Measurements from ENCODE around the gene LMBR1. TPM values are rescaled to one million over a fixed set of nuclear protein-coding genes. Genes with fewer than 3 reads are reported as not detected.

LMBR1 gene
- total and polyA plus RNA-seq, 2 donors (not counting 1 experiment from before 2014, with no cell fraction given), result 30.8 to 41.6 TPM

DNA sequence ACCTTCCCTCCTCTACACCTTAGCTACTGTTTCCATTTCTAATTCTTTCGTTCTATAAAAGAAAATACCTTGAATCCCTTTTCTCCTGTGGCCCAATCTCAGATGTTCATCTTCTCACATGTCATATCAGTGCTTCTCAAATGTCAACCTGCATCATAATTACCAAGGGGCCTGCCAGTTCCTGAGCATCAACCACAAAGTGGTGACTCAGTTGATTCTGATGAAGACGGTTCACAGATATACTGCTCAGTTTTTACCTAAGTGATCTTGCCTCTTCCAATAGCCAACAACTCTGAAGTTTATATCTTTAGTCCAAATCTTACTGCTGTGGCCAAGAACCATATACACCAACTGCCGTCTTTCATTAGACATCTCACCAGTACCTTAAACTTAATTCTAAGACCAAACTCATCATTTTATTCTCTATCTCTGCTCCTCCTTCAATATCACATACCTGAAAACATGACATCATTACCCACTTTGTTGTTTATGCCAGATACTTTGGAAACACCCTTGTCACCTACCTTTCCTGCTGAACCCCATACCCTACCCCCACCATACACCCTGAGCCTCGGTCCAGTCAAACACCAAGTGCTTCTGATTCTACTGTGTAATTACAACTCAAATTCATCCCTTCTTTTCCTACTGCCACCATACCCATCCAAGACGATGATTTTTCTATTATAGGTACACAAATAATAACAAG, 115.5 kb downstream of the LMBR1 start:
- Histone ChIP-seq H3K9me3 (ENCODE audit: control insufficient read depth, insufficient read depth, low read depth, low read length) (no peaks in the 10 kb centered on the region), H3K79me2 (ENCODE audit: control insufficient read depth, insufficient read depth, low read length) (no peaks in the 10 kb centered on the region), H3K9ac (ENCODE audit: insufficient read depth, low read length) (no peak overlapping the region), H3K4me2 (ENCODE audit: extremely low read depth, insufficient read depth, low read length) (no peak overlapping the region), H3K4me3 (replicated peaks in 1 of 4; ENCODE audit: control extremely low read depth in 1 of 4, insufficient read depth in 1 of 4, low read depth in 3 of 4, low read length in 4 of 4) (no peak overlapping the region), H3K36me3 (ENCODE audit: control insufficient read depth, insufficient read depth, low read length) (no peaks in the 10 kb centered on the region), H3K4me1 (ENCODE audit: control insufficient read depth, extremely low read depth, insufficient read depth, low read length) (no peaks in the 10 kb centered on the region), H3K27ac (ENCODE audit: insufficient read depth, low read length) (no peak overlapping the region), H2AFZ (ENCODE audit: low read length) (no peak overlapping the region), H3K27me3 (ENCODE audit: control insufficient read depth, insufficient read depth, low read length) (no peaks in the 10 kb centered on the region), H4K20me1 (ENCODE audit: control insufficient read depth, extremely low read depth, insufficient read depth, low read length) (no peaks in the 10 kb centered on the region)
- no peak for TF ChIP-seq EZH2 (IDR thresholded peaks at IDR 0.05; ENCODE audit: low read length, missing control alignments)
- TF ChIP-seq, protein P1, sequence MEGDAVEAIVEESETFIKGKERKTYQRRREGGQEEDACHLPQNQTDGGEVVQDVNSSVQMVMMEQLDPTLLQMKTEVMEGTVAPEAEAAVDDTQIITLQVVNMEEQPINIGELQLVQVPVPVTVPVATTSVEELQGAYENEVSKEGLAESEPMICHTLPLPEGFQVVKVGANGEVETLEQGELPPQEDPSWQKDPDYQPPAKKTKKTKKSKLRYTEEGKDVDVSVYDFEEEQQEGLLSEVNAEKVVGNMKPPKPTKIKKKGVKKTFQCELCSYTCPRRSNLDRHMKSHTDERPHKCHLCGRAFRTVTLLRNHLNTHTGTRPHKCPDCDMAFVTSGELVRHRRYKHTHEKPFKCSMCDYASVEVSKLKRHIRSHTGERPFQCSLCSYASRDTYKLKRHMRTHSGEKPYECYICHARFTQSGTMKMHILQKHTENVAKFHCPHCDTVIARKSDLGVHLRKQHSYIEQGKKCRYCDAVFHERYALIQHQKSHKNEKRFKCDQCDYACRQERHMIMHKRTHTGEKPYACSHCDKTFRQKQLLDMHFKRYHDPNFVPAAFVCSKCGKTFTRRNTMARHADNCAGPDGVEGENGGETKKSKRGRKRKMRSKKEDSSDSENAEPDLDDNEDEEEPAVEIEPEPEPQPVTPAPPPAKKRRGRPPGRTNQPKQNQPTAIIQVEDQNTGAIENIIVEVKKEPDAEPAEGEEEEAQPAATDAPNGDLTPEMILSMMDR (conservative IDR thresholded peaks at IDR 0.05 in 1 of 2, IDR thresholded peaks at IDR 0.05 in 1 of 2; ENCODE audit: low read depth in 1 of 2, low read length in 2 of 2), result no peak
- peak in 1 of 2 donors; percentile 33 for DNase-seq (ENCODE audit: low read depth in 2 of 2)

DNA sequence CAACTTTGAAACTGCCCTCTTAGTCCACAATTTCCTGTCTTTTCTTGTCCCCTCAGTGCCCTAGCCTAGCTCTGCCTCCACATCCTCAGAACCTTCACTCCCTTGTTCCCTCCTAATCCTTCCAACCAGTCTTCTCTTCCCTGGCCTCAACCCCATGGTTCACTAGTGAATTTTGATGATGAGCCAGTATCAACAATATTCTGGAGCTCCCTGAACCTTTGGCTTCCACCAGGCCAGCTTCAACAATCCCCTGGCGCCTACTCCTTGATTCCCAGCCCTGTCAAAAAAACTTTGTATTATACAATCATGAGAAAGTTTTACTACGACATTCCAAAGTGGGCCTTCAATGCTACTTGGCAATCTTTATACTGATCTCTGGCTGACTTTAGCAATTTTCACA, 116.5 kb downstream of the LMBR1 start:
- Histone ChIP-seq H3K27me3 (ENCODE audit: control insufficient read depth, insufficient read depth, low read length) (no peaks in the 10 kb centered on the region), H2AFZ (ENCODE audit: low read length) (no peak overlapping the region), H3K9ac (ENCODE audit: insufficient read depth, low read length) (no peak overlapping the region), H3K4me1 (ENCODE audit: control insufficient read depth, extremely low read depth, insufficient read depth, low read length) (no peaks in the 10 kb centered on the region), H3K27ac (ENCODE audit: insufficient read depth, low read length) (no peak overlapping the region), H3K4me3 (replicated peaks in 1 of 4; ENCODE audit: control extremely low read depth in 1 of 4, insufficient read depth in 1 of 4, low read depth in 3 of 4, low read length in 4 of 4) (no peak overlapping the region), H3K9me3 (ENCODE audit: control insufficient read depth, insufficient read depth, low read depth, low read length) (no peaks in the 10 kb centered on the region), H3K79me2 (ENCODE audit: control insufficient read depth, insufficient read depth, low read length) (no peaks in the 10 kb centered on the region), H3K36me3 (ENCODE audit: control insufficient read depth, insufficient read depth, low read length) (no peaks in the 10 kb centered on the region), H4K20me1 (ENCODE audit: control insufficient read depth, extremely low read depth, insufficient read depth, low read length) (no peaks in the 10 kb centered on the region), H3K4me2 (ENCODE audit: extremely low read depth, insufficient read depth, low read length) (no peak overlapping the region)
- TF ChIP-seq, protein P1 (conservative IDR thresholded peaks at IDR 0.05 in 1 of 2, IDR thresholded peaks at IDR 0.05 in 1 of 2; ENCODE audit: low read depth in 1 of 2, low read length in 2 of 2), result no peak
- no peak for TF ChIP-seq EZH2 (IDR thresholded peaks at IDR 0.05; ENCODE audit: low read length, missing control alignments)
- no peak for DNase-seq (ENCODE audit: low read depth in 2 of 2)

DNA sequence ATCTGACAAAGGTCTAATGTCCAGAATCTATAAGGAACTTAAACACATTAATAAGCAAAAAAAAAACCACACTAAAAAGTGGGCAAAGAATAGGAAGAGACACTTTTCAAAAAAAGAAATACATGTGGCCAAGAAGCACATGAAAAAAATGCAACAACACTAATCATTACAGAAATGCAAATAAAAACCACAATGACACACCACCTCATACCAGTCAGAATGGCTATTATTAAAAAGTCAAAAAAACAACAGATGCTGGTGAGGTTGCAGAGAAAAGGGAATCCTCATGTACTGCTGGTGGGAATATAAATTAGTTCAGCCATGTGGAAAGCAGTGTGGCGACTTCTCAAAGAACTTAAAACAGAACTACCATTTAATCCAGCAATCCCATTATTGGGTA, 119.0 kb downstream of the LMBR1 start:
- no peaks in the 10 kb centered on the region for H3K36me3 ChIP-seq (ENCODE audit: control insufficient read depth, insufficient read depth, low read length)
- H3K79me2 ChIP-seq (ENCODE audit: control insufficient read depth, insufficient read depth, low read length), result no peaks in the 10 kb centered on the region
- H3K27ac ChIP-seq (ENCODE audit: insufficient read depth, low read length), result no peak overlapping the region
- no peaks in the 10 kb centered on the region for H3K9me3 ChIP-seq (ENCODE audit: control insufficient read depth, insufficient read depth, low read depth, low read length)
- no peak overlapping the region for H3K4me3 ChIP-seq (replicated peaks in 1 of 4; ENCODE audit: control extremely low read depth in 1 of 4, insufficient read depth in 1 of 4, low read depth in 3 of 4, low read length in 4 of 4)
- no peaks in the 10 kb centered on the region for H3K27me3 ChIP-seq (ENCODE audit: control insufficient read depth, insufficient read depth, low read length)
- H3K4me1 ChIP-seq (ENCODE audit: control insufficient read depth, extremely low read depth, insufficient read depth, low read length), result no peaks in the 10 kb centered on the region
- peak in 1 of 2 donors; percentile 39 for DNase-seq (ENCODE audit: low read depth in 2 of 2)
- TF ChIP-seq, protein P1 (conservative IDR thresholded peaks at IDR 0.05 in 1 of 2, IDR thresholded peaks at IDR 0.05 in 1 of 2; ENCODE audit: low read depth in 1 of 2, low read length in 2 of 2), result no peak
- no peak for TF ChIP-seq EZH2 (IDR thresholded peaks at IDR 0.05; ENCODE audit: low read length, missing control alignments)
- no peak overlapping the region for H2AFZ ChIP-seq (ENCODE audit: low read length)
- no peak overlapping the region for H3K4me2 ChIP-seq (ENCODE audit: extremely low read depth, insufficient read depth, low read length)
- H3K9ac ChIP-seq (ENCODE audit: insufficient read depth, low read length), result no peak overlapping the region
- no peaks in the 10 kb centered on the region for H4K20me1 ChIP-seq (ENCODE audit: control insufficient read depth, extremely low read depth, insufficient read depth, low read length)

Data from fibroblast of lung (primary cell).